LoVo (cell line): ENCODE measurements around the gene ZNF202.
"Not testable (repeated sequence)": the region's sequence is repeated elsewhere in the genome, so short reads cannot be mapped to it uniquely, and the experiment has no call there.

ENCODE experiments used
- DNase-seq: peaks from one replicate; pipeline ENCODE4 v3.0.0-alpha.2; 2016; ENCODE audit warnings: low spot score

Gene ZNF202

DNA sequence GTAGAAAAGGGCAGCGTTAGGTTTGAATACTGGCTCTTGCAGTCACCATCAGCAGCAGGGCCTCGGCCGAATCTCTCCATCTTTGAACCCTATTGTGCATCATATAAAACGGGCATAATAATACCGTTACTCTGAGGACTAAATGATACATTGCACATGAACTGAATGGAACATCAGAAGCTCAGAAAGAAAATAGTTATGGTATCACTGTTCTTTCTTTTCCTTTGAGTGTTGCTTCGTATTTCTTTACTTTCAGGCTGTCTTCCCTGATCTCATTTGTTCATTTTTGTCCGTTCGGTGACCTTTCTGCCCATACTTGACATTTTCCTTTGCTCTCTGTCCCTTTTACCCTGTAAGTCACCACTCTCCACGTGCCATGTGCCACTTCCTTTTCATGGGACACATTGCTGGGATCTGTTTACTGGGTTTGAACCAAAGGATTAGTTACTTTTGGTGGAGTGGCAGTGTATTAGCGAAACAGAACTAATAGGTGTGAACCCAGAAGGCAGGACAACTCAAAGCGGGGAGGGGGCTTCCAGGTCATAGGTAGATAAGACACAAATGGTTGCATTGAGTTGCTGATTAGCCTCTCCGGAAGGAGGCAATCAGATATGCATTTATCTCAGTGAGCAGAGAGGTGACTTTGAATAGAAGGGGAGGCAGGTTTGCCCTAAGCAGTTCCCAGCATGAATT lies 717 bp upstream of the ZNF202 start:
- no peak for DNase-seq

DNA sequence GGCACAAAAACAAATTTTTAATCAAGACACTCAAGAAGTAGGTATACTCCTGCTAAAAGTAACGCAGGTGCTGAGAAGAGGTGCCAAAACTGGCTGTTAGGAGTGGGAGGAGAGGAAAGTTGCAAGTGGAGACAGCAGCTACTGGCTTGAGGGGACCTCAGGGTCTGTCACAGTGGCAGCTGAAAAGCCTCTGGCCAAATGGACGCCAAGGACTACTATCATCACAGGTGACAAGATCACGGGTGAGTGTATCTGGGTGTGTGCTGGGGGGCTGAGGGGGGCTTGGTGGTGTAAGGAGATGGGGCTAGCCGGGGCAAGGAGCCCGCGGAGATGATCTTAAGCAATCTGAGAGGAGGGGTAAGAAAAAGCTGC lies 687 bp downstream of the ZNF202 start:
- no peak for DNase-seq

- no peak for DNase-seq
Measured at GRCh38 chr11:123738374-123738773, 3.1 kb downstream of the ZNF202 start.

- DNase-seq = no peak
Measured at GRCh38 chr11:123736769-123737168, 4.7 kb downstream of the ZNF202 start.

GRCh38 chr11:123729602-123730001 lies 11.9 kb downstream of the ZNF202 start:
- no peak for DNase-seq

DNA sequence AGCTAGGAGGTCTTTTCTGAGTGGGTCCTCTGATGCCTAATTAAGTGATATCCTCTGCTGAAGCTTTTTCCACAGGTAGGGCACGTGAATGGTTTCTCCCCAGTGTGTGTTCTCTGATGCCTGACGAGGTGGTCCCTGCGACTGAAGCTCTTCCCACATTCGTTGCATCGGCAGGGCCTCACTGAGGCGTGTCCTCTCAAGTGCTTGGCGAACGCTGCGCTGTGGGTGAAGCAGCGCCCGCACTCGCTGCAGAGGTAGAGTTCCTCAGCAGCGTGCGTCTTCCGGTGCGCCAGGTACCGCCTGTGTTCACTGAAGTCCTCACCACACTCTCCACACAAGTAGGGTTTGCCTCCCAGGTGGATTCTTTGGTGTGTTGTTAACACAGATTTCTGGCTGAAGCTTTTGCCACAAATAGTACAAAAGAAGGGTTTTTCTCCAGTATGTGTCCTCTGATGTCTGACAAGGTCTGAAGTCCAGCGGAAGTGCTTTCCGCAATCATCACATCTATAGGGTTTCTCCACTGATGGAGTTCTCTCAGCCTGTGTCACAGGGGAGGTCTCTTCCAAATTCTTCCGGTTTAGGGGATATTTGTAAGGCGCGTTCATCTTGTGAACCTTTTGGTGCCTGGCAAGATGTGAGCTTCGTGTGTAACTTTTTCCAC lies 15.3 kb downstream of the ZNF202 start:
- DNase-seq = no peak

GRCh38 chr11:123719452-123719851 lies 22.0 kb downstream of the ZNF202 start:
- no peak for DNase-seq

DNA sequence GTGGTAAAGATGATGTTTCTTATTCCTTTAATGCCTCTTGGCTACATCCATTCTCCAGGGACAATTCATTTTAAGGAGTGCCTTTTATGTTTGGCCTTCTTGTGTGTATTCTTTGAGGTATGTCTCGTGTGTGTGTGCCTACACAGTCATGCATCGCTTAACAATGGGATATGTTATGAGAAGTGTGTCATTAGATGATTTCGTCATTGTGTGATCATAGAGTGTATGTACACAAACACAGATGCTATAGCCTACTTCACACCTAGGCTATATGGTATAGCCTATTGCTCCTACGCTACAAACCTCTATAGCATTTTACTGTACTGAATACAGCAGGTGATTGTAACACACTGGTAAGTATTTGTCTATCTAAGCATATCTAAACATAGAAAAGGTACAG lies 23.0 kb downstream of the ZNF202 start:
- DNase-seq = no peak

GRCh38 chr11:123718063-123718462 lies 23.4 kb downstream of the ZNF202 start:
- DNase-seq = no peak

- not testable (repeated sequence) for DNase-seq
Measured at GRCh38 chr11:123712627-123713026, 28.8 kb downstream of the ZNF202 start.

DNA sequence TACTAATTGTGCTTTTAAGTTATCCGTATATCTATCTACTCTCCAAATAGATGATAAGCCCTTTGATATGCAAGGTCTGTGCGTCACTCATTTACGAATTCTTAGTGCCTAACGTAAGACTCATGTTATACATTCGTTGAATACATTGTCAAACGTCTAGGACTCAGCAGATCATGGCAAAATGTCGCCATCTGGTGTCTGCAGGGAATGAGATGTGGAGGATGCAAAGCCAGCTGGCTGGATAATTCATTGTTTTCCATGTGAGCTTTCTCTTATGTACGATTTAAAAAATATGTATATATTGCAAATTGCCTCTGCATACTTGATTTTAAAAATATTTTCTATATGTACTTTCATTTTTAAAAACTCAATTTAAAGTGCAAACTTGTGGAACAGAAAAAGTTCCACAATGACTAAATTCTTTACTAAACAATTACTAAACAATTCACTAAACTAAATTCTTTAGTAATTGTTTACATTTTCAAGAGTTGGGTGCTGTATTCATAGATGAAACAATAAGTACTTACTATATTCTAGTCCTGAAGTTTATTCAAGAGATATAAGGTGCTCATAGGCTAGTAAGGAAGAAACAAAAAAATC lies 33.8 kb downstream of the ZNF202 start:
- peak; percentile 69 for DNase-seq

DNA sequence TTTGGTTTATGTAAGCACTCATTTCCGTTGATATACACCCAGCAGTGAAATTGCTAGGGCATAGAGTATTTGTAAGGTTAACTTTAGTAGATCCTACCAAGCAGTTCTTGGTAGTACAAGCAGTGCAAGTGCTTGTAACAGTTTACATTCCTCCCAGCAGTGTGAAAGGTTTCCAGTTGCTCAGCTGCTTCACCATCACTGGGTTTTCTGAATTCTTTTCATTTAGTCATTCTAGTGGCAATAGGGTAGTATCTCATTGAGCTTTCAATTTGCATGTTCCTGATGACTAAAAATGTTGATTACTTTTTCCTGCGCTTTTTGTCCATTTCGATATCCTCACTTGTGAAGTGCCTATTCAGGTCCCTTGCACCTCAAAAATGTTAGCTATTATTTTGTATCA lies 34.3 kb downstream of the ZNF202 start:
- no peak for DNase-seq

GRCh38 chr11:123704341-123704740 lies 37.1 kb downstream of the ZNF202 start:
- DNase-seq = no peak

DNA sequence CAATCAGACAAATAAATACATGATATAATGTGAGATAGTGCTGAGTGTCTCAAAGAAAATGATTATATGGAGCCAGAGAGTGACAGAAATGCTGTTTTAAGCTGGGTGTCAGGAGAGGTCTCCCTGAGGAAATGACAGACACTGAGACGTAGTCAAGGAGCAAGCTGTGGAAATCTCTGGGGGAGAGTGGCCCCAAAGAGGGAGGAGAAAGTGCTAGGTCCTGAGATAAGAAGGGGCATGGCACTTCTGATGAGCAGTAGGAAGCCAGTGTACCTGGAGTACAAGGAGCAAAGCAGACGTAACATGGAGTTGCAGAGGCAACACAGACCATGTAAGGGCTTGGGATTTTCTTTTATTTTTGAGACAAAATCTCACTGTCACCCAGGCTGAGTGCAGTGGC lies 38.8 kb downstream of the ZNF202 start:
- no peak for DNase-seq

GRCh38 chr11:123702139-123702538 lies 39.3 kb downstream of the ZNF202 start:
- no peak for DNase-seq

- DNase-seq = no peak
Measured at GRCh38 chr11:123700772-123701171, 40.7 kb downstream of the ZNF202 start.

DNA sequence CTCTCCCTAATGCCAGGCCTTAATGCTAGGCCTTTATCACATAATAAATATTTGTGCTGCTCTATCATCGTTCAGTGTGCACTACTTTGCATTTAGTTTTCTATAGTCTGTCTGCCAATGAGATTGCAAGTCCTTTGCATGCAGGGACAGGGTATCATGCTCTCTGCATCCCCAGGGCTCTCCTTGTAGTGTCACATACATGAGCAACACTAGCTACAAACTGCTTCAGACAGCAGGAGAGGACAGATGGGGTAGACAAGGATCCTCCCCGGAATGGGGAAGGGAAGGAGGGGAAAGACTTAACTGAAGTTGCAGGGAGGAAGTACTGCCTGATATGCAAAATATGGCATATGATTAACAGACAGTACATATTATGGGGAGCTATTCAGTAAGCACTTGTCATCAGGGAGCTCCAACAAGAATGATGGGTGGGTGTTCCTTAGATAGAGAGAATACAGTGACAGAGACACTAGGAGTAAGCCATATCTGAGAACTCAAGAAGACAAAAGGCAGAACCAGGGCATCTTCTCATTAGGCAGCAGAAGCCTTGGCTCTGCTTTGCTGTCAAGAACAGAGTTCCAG lies 42.8 kb downstream of the ZNF202 start:
- no peak for DNase-seq

- no peak for DNase-seq
Measured at GRCh38 chr11:123696183-123696582, 45.3 kb downstream of the ZNF202 start.

DNA sequence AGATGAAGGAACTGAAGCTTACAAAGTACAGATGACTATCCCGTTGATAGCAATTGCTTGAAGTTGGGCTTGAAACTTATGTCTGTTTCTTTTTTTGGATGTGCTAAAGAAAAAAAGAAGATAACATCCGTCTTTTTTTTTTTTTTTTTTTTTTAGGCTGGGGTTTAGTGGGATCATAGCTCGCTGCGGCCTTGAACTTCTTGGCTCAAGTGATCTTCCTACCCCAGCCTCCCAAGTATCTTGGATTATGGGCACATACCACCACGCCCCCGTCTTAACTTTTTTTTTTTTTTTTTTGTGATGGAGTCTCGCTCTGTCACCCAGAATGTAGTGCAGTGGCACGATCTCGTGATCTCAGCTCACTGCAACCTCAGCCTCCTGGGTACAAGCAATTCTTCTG lies 46.2 kb downstream of the ZNF202 start:
- DNase-seq = no peak

GRCh38 chr11:123694551-123694950 lies 46.9 kb downstream of the ZNF202 start:
- no peak for DNase-seq

GRCh38 chr11:123692961-123693360 lies 48.5 kb downstream of the ZNF202 start:
- DNase-seq = no peak

DNA sequence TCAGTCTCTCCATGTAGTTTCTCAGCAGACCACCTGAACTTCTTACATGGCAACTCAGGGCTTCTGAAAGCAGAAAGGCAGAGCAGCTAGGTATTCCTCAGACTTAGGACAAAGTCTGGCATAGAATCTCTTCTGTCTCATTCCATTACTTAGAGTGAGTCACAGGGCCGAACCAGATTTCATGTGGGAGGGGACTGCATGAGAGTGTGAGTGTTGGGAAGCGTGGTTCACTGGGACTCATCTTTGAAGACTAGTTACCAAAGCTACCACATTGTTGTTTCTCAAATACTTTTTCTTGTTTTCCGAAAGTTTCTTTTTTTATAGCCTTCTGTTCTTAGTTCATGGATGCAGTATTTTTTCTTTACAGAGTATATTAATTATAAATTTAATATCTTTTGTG lies 51.0 kb downstream of the ZNF202 start:
- DNase-seq = no peak

DNA sequence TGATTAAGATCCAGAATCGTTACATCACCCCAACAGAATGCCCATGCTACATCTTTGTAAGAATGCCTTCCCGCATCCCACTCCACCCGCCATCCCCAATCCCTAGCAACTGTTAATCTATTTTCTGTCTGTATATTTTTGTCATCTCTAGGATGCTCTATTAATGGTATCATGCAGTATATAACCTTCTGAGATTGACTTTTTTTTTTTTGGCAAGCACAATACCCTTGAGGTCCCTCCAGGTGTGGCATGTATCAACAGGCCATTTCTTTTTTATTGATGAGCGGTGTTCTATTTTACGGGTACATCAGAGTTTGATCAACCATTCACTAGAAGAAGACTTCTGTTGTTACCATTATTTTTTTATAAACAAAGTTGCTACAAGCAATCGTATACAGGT lies 56.9 kb downstream of the ZNF202 start:
- no peak for DNase-seq
